Measurements from ENCODE around the gene PODNL1. TPM values are rescaled to one million over a fixed set of nuclear protein-coding genes. Genes with fewer than 3 reads are reported as not detected.
A peak's percentile ranks its signal among the peaks of the same experiment; 100 is the strongest.

The PODNL1 gene
- total and polyA plus RNA-seq, 2 of the 13 experiments (the other 11 are each of a cell fraction or from before 2014, with no cell fraction given): 0.18 TPM; not detected in 1

- TF ChIP-seq, protein P1, sequence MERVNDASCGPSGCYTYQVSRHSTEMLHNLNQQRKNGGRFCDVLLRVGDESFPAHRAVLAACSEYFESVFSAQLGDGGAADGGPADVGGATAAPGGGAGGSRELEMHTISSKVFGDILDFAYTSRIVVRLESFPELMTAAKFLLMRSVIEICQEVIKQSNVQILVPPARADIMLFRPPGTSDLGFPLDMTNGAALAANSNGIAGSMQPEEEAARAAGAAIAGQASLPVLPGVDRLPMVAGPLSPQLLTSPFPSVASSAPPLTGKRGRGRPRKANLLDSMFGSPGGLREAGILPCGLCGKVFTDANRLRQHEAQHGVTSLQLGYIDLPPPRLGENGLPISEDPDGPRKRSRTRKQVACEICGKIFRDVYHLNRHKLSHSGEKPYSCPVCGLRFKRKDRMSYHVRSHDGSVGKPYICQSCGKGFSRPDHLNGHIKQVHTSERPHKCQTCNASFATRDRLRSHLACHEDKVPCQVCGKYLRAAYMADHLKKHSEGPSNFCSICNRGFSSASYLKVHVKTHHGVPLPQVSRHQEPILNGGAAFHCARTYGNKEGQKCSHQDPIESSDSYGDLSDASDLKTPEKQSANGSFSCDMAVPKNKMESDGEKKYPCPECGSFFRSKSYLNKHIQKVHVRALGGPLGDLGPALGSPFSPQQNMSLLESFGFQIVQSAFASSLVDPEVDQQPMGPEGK (CRISPR knock-in tag; IDR thresholded peaks at IDR 0.05): peak; percentile 59
- TF ChIP-seq ZMYM4 (CRISPR knock-in tag; IDR thresholded peaks at IDR 0.05) (peak; percentile 92), ZNF558 (CRISPR knock-in tag; IDR thresholded peaks at IDR 0.05; ENCODE audit: borderline replicate concordance) (no peak), ZNF333 (CRISPR knock-in tag; IDR thresholded peaks at IDR 0.05; ENCODE audit: borderline replicate concordance) (no peak), SALL1 (CRISPR knock-in tag; IDR thresholded peaks at IDR 0.05) (no peak), BHLHE40 (IDR thresholded peaks at IDR 0.05; ENCODE audit: low read length) (no peak)
Measured at GRCh38 chr19:13902993-13903555, 35.1 kb downstream of the PODNL1 start (continued).

GRCh38 chr19:13899912-13900584, 38.2 kb downstream of the PODNL1 start:
- H3K27me3 ChIP-seq (ENCODE audit: control insufficient read depth in 1 of 2, insufficient read depth in 2 of 2, low read length in 2 of 2): no peaks in the 10 kb centered on the region
- WGBS (ENCODE audit: low lambda C conversion rate): 50% methylated on average over 5 of the region's 5 CpGs
- no peak overlapping the region for H3K4me2 ChIP-seq (ENCODE audit: low read depth, low read length)
- H3K9me3 ChIP-seq (ENCODE audit: low read length): no peaks in the 10 kb centered on the region
- FAIRE-seq: no peak
- H3K27ac ChIP-seq (ENCODE audit: extremely low read length, insufficient read depth, low read length): peak overlapping the region; percentile 28
- in situ Hi-C loops (cut with HindIII; ENCODE audit: extremely low pct_ligation_motif_present, low pct_unique_long_range_greater_than_20kb): loop anchor here (25.0 kb wide), 1 partner anchor 512 kb away; the partner anchor contains the start of gene DDX39A
- DNase-seq (ENCODE audit: low spot score): no peak
- no peaks in the 10 kb centered on the region for H3K79me2 ChIP-seq (ENCODE audit: insufficient read depth, low read length)
- no TSS peak for BruUV-seq (replicated peaks)
- H3K36me3 ChIP-seq (replicated peaks in 1 of 2; ENCODE audit: control insufficient read depth in 1 of 2, insufficient read depth in 2 of 2, low read length in 2 of 2): no peaks in the 10 kb centered on the region
- H4K20me1 ChIP-seq (ENCODE audit: insufficient read depth, low read length): no peaks in the 10 kb centered on the region
- no peak overlapping the region for H3K4me3 ChIP-seq (replicated peaks in 1 of 3; ENCODE audit: insufficient read depth in 1 of 3, low read depth in 2 of 3, low read length in 3 of 3)
- no peak for TF ChIP-seq MAZ (IDR thresholded peaks at IDR 0.05; ENCODE audit: borderline replicate concordance, low read depth, low read length)
- no peak for TF ChIP-seq MAZ (CRISPR knock-in tag; IDR thresholded peaks at IDR 0.05; ENCODE audit: low read depth)
- no peak for TF ChIP-seq DBP (CRISPR knock-in tag; IDR thresholded peaks at IDR 0.05; ENCODE audit: not compliant biosample characterization)
- TF ChIP-seq RNF2 (conservative IDR thresholded peaks at IDR 0.05; ENCODE audit: low read depth): no peak
- no peak for TF ChIP-seq BRD4 (CRISPR knock-in tag; IDR thresholded peaks at IDR 0.05)
- no peak for TF ChIP-seq MXD3 (CRISPR knock-in tag; IDR thresholded peaks at IDR 0.05)
- TF ChIP-seq TOPORS (CRISPR knock-in tag; IDR thresholded peaks at IDR 0.05): no peak
- no peak for TF ChIP-seq ATRX (CRISPR knock-in tag; IDR thresholded peaks at IDR 0.05; ENCODE audit: borderline replicate concordance)
- 0 out of 3 replicates have a peak, but pooled peaks have one; percentile 25 for ATAC-seq
- peaks cover 36% of the 10 kb centered on the region for H3K4me1 ChIP-seq (ENCODE audit: insufficient read depth, low read length)
- POLR2A ChIA-PET: interaction anchor here (1.0 to 1.4 kb wide), 2 partner anchors 52 to 53 kb away, joined by 3 read pairs; partner anchors contain the start of gene DCAF15
- H3K9ac ChIP-seq (ENCODE audit: insufficient read depth, low read depth, low read length): no peak overlapping the region
- intact Hi-C loops (cut with micrococcal nuclease; ENCODE audit: unreplicated experiment): no loop called here
- CTCF ChIA-PET (ENCODE audit: low intra/inter-chr PET ratio, low total read pairs): no interaction called here
- H2AFZ ChIP-seq (ENCODE audit: low read length): no peak overlapping the region
